Activated T-cell treated with anti-CD3 and anti-CD28 coated beads for 24 hours (primary cell): ENCODE data around the gene JAG1.

Source experiments
- DNase-seq: peaks from one replicate; pipeline ENCODE4 v3.0.0-alpha.2; 2020; ENCODE audit warnings: low read depth

Gene JAG1

DNA sequence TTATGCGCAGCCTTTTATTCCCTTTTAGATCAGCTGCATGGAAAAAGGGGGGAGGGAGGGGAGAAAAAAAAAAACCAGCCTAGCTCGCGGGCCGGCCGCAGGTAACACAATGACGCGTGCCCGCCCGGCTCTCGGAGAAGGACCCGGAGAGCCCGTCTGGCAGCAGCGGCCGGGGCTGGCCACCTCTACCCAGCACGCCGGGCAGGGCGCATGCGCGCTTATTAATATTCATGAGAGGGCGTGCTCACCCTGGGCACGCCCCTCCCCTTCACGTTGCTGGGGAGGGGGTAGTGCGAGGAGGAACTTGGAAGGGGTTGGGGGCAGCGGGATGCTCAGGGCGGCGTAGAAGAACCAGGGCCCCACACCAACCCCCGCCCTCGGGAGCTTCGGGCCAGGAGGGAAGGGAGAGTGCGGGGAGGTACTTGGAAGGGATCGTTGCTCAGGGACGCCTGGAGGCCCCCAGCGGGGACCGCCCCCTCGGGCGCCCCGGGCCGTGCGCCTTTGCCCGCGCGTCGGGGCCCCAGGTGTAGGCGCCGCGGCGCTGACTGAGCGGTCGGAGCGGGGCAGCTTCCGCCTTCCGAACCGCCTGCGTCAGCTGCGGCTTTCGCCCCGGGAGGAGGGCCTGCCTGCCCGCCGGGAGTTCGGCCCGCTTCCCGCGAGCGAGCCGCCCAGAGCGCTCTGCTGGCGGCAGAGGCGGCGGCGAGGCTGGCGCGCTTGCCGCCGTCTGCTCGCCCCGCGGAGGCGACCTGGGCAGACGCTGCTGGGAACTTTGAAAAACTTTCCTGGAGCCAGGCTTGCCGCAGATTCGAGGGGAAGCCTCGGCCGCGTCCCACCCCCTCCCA, at the start of gene JAG1:
TSS of gene JAG1 (minus strand) at position 158 of the 842 bp plus-strand sequence. CDS start 469 bp downstream, outside the sequence.
- DNase-seq, result peak; percentile 39

DNA sequence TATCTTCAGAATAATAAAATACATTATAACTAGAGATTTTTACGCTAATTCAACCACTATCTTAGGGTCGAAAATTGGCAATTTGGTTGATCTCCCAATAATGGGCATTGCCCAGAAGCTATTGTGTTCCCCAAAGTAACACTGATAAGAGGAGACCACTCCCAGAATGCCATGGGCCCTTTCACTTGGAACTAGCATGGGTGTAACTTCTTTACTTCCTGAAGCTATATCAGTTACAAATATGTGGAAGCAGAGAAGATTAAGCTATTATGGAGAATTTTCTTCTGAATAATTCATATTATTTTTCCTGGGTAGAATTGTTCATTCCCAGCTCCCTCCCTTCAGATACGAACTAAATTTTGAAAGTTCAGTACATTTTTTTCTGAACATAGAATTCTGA, 48.2 kb upstream of the JAG1 start:
- no peak for DNase-seq

- no peak for DNase-seq
Observed at GRCh38 chr20:10721137-10721896, 47.5 kb upstream of the JAG1 start.

- no peak for DNase-seq
Observed at GRCh38 chr20:10720565-10720964, 46.8 kb upstream of the JAG1 start.

GRCh38 chr20:10719740-10720385, 46.1 kb upstream of the JAG1 start:
- no peak for DNase-seq

DNA sequence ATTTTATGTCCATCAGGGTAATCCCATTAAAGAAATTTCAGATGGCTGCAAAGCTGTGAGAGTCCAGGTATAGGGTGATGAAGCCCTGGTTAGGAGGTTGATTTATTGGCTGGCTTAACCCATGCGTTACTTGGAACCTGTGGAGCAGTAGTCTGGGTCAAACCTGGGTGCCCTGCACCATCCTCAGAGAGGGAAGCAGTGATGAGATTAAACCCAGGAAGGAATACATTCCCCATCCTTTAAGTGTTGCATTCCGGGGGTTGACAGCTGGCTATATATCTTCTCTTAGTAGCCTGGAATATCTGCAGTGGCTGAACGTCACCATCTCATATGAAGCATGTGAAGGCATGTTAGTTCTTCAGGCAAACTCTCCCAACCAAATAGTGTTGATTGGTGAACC, 44.9 kb upstream of the JAG1 start:
- DNase-seq, result no peak

DNA sequence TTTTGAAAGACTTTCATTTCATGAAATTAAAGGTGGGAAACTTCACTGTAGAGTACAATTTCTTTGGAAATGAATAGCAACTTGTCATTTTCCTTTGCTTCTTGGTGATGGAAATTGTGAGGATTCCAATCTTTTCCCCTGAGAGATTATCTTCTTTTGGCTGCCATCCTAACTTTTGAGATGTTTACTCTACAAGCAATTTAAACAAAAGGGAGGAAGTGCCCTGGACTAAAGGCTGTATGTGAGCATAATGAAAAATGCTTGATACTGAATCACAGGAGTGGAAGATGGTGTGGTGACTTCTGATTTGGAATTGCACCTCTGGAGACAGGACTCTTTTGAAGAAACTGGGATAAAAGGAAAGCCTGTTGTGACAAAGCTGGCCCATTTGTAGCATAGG, 43.1 kb upstream of the JAG1 start:
- no peak for DNase-seq

DNA sequence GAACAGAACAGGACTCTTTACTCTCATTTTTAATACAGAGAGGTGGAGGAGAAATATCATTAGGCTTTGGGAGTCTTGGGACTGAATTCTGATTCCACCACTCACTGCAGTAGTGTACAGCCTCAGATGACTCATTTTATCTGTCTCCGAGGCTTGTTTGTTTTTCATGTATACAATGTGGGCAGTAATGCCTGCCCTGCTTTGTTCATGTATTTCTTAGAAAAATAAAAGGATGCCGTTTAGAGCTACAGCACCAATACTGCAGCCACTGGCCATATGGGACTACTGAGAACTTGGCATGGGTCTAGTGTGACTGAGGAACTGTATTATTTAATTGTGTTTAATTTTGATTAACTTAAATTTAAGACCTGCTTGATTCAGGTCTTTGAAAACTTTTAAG, 41.2 kb upstream of the JAG1 start:
- no peak for DNase-seq

GRCh38 chr20:10714236-10714975, 40.6 kb upstream of the JAG1 start:
- DNase-seq, result no peak

- DNase-seq, result no peak
Observed at GRCh38 chr20:10713161-10713560, 39.4 kb upstream of the JAG1 start.

GRCh38 chr20:10711903-10712451, 38.2 kb upstream of the JAG1 start:
- DNase-seq, result no peak

DNA sequence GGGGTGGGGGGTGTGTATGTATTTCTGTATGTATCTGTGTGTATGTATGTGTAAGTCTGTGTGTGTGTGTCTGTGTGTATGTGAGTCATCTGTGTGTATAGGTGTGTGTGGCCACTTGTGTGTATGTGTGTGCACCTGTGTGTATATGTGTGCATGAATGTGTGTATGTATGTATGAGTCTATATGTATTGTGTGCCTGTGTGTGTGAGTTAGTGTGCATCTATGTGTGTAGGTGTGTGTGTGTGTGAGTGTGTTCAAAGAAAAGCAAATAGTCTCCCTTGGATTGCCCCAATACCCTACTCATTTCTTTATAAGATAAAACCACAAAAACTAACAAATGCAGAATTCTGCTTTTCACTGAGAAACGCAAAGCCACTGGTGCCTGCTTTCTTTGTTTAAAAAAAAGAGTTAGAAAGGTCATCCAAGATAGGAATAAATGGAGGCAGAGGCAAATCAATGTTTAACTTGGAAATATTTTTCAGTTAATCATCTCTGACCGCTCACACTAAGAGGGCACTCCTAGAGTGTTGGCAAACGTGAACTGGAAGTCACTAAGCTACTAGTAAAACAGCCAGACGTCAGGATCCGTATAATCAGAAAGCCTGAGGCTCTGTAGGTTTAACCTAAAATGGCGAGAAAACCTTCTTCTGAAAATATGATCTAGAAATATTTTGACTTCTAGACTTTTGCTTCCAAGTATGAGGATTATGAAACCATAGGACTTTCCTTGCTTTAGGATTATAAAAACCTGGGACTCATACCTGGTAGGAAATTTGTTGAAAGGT, 37.4 kb upstream of the JAG1 start:
- DNase-seq, result no peak

DNA sequence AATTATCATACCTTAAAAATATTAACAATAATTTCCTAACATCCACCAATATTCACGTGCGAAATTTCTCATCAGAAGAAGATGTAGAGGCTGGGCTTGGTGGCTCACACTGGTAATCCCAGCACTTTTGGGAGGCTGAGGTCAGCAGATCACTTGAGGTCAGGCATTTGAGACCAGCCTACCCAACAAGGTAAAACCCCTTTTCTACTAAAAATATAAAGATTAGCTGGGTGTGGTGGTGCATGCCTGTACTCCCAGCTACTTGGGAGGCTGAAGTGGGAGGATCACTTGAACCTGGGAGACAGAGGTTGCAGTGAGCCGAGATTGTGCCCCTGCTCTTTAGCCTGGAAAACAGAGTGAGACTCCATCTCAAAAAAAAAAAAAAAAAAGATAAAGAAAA, 36.1 kb upstream of the JAG1 start:
- DNase-seq, result no peak

DNA sequence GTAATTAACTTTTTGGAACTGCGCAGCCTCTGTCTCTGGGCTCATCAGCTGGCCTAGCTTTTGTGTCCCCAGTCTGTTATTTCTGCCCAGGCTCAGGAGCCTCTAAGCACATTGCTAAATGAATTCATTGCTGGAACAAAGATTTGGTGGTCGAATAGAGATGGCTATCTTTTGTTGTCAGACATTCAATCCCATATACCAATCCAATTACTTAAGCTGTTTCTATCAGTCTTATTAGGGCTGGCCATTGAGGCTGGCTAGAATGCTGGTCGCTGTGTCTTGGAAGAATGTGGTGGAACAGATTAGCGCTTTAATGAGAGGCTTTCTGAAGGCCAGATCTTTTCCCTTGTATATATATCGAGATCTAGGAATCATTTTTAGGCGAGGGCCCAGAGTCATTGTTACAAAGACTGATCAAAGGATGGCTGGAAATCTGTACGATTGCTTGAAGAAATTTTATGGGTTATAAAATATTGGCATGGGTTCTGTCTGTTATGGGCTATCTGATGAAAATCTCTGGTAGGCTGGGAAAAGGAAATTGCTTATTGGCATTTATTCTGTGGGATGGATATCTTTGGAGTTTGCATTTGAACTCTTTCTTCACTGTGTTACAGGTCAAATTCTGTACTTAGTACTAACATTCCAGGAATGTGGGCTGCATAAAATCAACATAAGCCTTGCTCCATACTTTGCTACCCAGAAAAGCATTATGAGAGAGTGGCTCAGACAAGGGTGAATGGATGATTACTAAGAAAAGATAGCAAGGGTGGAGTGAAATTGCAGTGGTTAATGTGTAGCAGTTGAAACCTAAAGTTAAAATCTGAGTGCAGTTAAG, 34.8 kb upstream of the JAG1 start:
- DNase-seq, result no peak

GRCh38 chr20:10707791-10708190, 34.0 kb upstream of the JAG1 start:
- DNase-seq, result no peak

GRCh38 chr20:10707068-10707467, 33.3 kb upstream of the JAG1 start:
- DNase-seq, result no peak

DNA sequence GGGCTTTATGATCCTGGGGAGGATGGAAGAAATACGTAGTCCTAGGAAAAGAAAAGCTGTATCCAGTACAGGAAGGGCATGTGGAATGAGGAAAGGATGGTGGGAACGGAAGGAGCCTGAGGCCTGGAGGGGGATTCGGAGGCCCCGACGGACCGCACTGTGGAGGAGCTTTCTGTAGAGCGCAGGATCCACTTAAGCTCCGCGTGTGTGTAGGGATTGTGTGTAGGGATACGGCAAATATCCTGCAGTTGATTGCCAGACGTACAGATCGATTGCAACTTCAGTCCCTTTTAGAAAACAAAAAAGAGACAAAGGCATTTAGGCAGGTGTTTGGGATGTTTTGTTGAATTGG, 32.6 kb upstream of the JAG1 start:
- DNase-seq, result no peak

GRCh38 chr20:10705801-10706459, 32.1 kb upstream of the JAG1 start:
- no peak for DNase-seq

- DNase-seq, result no peak
Observed at GRCh38 chr20:10701607-10702006, 27.8 kb upstream of the JAG1 start.

DNA sequence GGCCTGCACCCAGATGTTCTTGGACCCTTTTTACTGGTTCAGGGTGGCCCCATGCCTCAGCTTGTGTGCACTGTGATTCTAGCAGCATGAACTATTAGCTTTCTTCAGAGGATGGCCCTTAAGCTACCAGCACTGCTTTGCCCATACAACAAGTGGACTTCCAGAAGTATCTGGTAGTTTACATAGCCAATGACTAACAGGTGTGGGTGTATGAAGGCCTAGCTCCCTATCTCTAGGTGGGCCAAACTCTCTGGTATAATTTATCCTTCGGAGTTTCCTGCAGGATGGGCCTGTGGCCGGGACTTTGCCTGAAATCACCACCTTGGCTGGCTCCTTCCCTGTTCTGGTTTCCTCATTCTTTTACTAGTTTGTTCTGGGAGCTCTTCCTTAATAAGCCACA, 26.1 kb upstream of the JAG1 start:
- DNase-seq, result no peak
